Smooth muscle cell (in vitro differentiated cells): ENCODE data around the gene OR6K2. TPM values are rescaled to one million over a fixed set of nuclear protein-coding genes. Genes with fewer than 3 reads are reported as not detected.

ENCODE experiments used
- DNase-seq: peaks from one replicate; lab custom pipeline; 2025; ENCODE audit not compliant: unreplicated experiment; lab: John Stamatoyannopoulos, UW
- H2AFZ ChIP-seq: fragments of 200-600 bp; sonication (generic); 2 replicates; pipeline ENCODE4 v1.6.0; 2016; ENCODE audit warnings: antibody characterized with exemption, low read depth, mild to moderate bottlenecking
- H3F3A ChIP-seq: fragments of 200-600 bp; sonication (generic); 2 replicates; pipeline ENCODE4 v1.6.0; 2017; ENCODE audit warnings: antibody characterized with exemption, low read depth
- H3K27ac ChIP-seq: fragments of 200-600 bp; sonication (generic); 2 replicates; pipeline ENCODE4 v1.5.1; 2016; ENCODE audit warnings: low read depth, mild to moderate bottlenecking
- H3K27me3 ChIP-seq: fragments of 200-600 bp; sonication (generic); 2 replicates; pipeline ENCODE4 v1.6.1; 2016; ENCODE audit warnings: low read depth, mild to moderate bottlenecking
- H3K36me3 ChIP-seq: fragments of 200-600 bp; sonication (generic); 2 replicates; pipeline ENCODE4 v1.5.1; 2016; ENCODE audit warnings: low read depth
- H3K4me1 ChIP-seq: fragments of 200-600 bp; sonication (generic); 2 replicates; pipeline ENCODE4 v1.5.1; 2016; ENCODE audit warnings: low read depth
- H3K4me2 ChIP-seq: fragments of 200-600 bp; sonication (generic); 2 replicates; pipeline ENCODE4 v1.6.0; 2016; ENCODE audit warnings: mild to moderate bottlenecking
- H3K4me3 ChIP-seq: fragments of 200-600 bp; sonication (generic); 2 replicates; pipeline ENCODE4 v1.5.1; 2016; ENCODE audit warnings: mild to moderate bottlenecking
- H3K79me2 ChIP-seq: fragments of 200-600 bp; sonication (generic); 2 replicates; pipeline ENCODE4 v1.6.0; 2016; ENCODE audit warnings: low read depth, mild to moderate bottlenecking
- H3K9ac ChIP-seq: fragments of 200-600 bp; sonication (generic); 2 replicates; pipeline ENCODE4 v1.6.0; 2016; ENCODE audit warnings: low read depth
- H3K9me3 ChIP-seq: fragments of 200-600 bp; sonication (generic); replicated peaks from 2 replicates; pipeline ENCODE4 v1.5.1; 2016; ENCODE audit warnings: low read depth
- H4K20me1 ChIP-seq: fragments of 200-600 bp; sonication (generic); 2 replicates; pipeline ENCODE4 v1.6.0; 2016; ENCODE audit warnings: low read depth
- CTCF ChIP-seq: fragments of 200-600 bp; sonication (generic); IDR thresholded peaks from 2 replicates; pipeline ENCODE4 v1.5.1; 2017; ENCODE audit warnings: borderline replicate concordance, mild to moderate bottlenecking, antibody characterized with exemption; ENCODE audit not compliant: insufficient read depth, poor library complexity, severe bottlenecking
- WGBS: methylation state at CpG from one replicate; pipeline ENCODE4 v1.1.7; 2016; ENCODE audit warnings: low lambda C conversion rate; 5-methylcytosine and 5-hydroxymethylcytosine counted together
- polyA plus RNA-seq: library from polyadenylated mRNA; unstranded; fragments of >200 nt; fragmentation: Nextera tagmentation; extraction: Ambion mirVana; gene quantifications from 2 replicates; pipeline ENCODE4 v1.2.1, GENCODE V29; 2016
- total RNA-seq: library from RNA; depleted of rRNA; stranded (reverse); fragments of >200 nt; gene quantifications from 2 replicates; pipeline ENCODE4 v1.2.3, GENCODE V29; 2014

OR6K2 gene
- total and polyA plus RNA-seq, 2 experiments from 2014 or later = not detected

GRCh38 chr1:158687037-158687436, 13.4 kb downstream of the OR6K2 start:
- H3K79me2 ChIP-seq = no peaks in the 10 kb centered on the region
- H3K9me3 ChIP-seq = no peaks in the 10 kb centered on the region
- no peaks in the 10 kb centered on the region for H3K36me3 ChIP-seq
- H3K4me1 ChIP-seq = no peaks in the 10 kb centered on the region
- H3K4me3 ChIP-seq = no peak overlapping the region
- peak overlapping the region; percentile 34 for H2AFZ ChIP-seq
- H3F3A ChIP-seq = no peaks in the 10 kb centered on the region
- H3K9ac ChIP-seq = no peak overlapping the region
- no peak for TF ChIP-seq CTCF
- no peak overlapping the region for H3K27ac ChIP-seq
- no peaks in the 10 kb centered on the region for H3K27me3 ChIP-seq
- H4K20me1 ChIP-seq = no peaks in the 10 kb centered on the region
- DNase-seq = no peak
- H3K4me2 ChIP-seq = no peak overlapping the region

- no peaks in the 10 kb centered on the region for H3K4me1 ChIP-seq
- no peaks in the 10 kb centered on the region for H3F3A ChIP-seq
- 68% methylated on average over 7 of the region's 7 CpGs for WGBS
- no peak within 1 kb of the TSS for H3K4me3 ChIP-seq
- peak within 1 kb of the TSS; percentile 34 for H2AFZ ChIP-seq
- no peaks in the 10 kb centered on the region for H3K27me3 ChIP-seq
- H3K9ac ChIP-seq = no peak within 1 kb of the TSS
- H4K20me1 ChIP-seq = no peaks in the 10 kb centered on the region
- no peaks in the 10 kb centered on the region for H3K9me3 ChIP-seq
- H3K4me2 ChIP-seq = no peak within 1 kb of the TSS
- DNase-seq = no peak
- no peaks in the 10 kb centered on the region for H3K36me3 ChIP-seq
- TF ChIP-seq CTCF = no peak
- no peaks in the 10 kb centered on the region for H3K79me2 ChIP-seq
- H3K27ac ChIP-seq = no peak within 1 kb of the TSS
Observed at GRCh38 chr1:158686111-158687009, 14.1 kb downstream of the OR6K2 start, which contains the start of gene SPTA1. TSS of gene SPTA1 (minus strand) at chr1:158686715. CDS start at chr1:158686517, 198 bp downstream.

- no peak overlapping the region for H3K27ac ChIP-seq
- no peak for TF ChIP-seq CTCF
- no peak overlapping the region for H3K9ac ChIP-seq
- H3K4me3 ChIP-seq = no peak overlapping the region
- H4K20me1 ChIP-seq = no peaks in the 10 kb centered on the region
- H3K36me3 ChIP-seq = no peaks in the 10 kb centered on the region
- no peaks in the 10 kb centered on the region for H3F3A ChIP-seq
- no peaks in the 10 kb centered on the region for H3K27me3 ChIP-seq
- no peaks in the 10 kb centered on the region for H3K9me3 ChIP-seq
- H3K4me1 ChIP-seq = no peaks in the 10 kb centered on the region
- H3K4me2 ChIP-seq = no peak overlapping the region
- WGBS = 77% methylated on average over 7 of the region's 7 CpGs
- no peak overlapping the region for H2AFZ ChIP-seq
- DNase-seq = no peak
- no peaks in the 10 kb centered on the region for H3K79me2 ChIP-seq
Observed at GRCh38 chr1:158685085-158685484, 15.4 kb downstream of the OR6K2 start.

GRCh38 chr1:158681606-158682005, 18.8 kb downstream of the OR6K2 start:
- Histone ChIP-seq H3K79me2 (no peaks in the 10 kb centered on the region), H3F3A (no peaks in the 10 kb centered on the region), H3K4me2 (no peak overlapping the region), H3K4me1 (no peaks in the 10 kb centered on the region), H3K4me3 (no peak overlapping the region), H3K27me3 (no peaks in the 10 kb centered on the region), H2AFZ (peak overlapping the region; percentile 55), H4K20me1 (no peaks in the 10 kb centered on the region), H3K9ac (no peak overlapping the region), H3K36me3 (no peaks in the 10 kb centered on the region), H3K27ac (no peak overlapping the region), H3K9me3 (no peaks in the 10 kb centered on the region)
- DNase-seq = no peak
- no peak for TF ChIP-seq CTCF
- 89% methylated on average over 2 of the region's 2 CpGs for whole genome bisulfite sequencing
